ENCODE measurements around the gene RHOT2. TPM values are rescaled to one million over a fixed set of nuclear protein-coding genes. Genes with fewer than 3 reads are reported as not detected.

The RHOT2 gene
- total and polyA plus RNA-seq, 2 of the 8 experiments (the other 6 are each of a cell fraction or from before 2014, with no cell fraction given): 149 to 194 TPM

DNA sequence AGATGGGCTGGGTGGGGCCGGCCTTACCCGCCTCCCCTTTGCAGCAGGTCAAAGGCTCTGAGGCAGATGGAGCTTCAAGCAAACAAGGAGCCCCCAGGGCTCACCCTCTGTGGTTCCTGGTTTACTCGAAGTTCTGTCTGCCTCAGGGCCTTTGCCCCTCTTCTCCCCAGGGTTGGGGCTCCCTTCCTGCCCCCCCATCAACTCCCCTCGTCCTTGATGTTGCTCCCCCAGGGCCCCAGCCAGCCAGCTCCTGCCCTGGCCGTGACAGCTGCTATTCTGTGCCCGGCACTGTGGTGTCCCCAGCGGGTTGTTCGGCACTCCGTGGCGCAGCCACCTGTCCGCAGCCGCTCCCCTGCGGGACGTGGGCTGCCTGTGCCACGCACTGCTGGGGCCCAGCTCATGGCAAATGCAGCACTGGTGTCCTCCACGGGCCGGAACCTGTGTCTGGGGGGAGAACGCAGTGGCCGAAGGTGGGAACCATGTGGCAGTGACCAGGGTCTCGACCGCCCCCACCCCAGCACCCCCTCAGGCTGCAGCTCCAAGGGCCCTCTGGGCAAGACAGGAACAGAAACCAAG lies 42.7 kb downstream of the RHOT2 start (continued):
- no peak for TF ChIP-seq PHF8 (conservative IDR thresholded peaks at IDR 0.05; ENCODE audit: low read depth, low read length)

Data from H1 (cell line).